ENCODE data around the gene GRXCR2.

The GRXCR2 gene

DNA sequence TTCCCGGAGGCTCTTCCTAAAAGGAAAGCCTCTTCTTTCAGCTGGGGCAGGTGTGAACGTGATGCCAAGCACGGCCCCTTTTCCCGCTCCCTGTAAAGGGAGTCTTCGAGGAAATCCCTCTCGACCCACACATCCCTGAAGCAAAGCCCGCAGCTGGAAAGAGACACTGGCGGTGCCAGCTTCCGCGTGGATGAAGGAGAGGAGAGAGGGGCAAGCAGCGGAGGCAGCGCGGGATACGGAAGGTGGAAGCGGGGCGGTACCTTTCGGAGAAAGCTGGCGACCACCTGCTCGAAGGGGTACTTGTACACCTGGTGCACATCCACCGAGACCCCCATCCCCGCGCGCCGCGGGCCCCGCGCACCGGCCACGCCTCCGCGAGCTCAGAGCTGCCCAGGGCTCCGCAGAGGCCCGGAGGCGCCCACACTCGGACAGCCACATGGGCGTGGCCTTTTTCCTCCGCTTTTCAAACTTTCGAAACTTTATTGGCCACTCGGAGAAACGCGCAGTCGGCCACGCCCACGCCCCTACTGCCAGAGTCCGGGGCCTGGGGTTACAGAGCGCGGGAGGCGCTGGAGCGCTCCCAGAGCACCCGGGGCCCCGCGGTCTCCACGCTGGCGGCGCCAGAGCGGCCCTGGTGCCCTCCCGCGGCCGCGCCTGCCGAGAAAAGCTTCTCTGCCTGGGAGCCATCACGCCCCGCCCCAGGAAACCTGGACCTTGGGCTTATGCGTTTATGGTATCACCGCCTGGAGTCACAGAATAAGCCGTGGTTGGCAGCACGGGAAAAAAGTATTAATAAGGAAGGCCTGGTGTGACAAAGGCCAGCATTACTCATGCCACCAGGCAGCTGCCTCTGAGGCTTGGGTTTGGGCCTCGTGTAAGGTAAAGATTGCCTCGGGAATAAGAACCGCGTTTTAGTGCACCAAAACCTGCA is 37.6 kb downstream of the GRXCR2 start, which contains the start of gene PRELID2:
PRELID2 (minus strand) TSS at position 426 of the 931 bp plus-strand sequence; CDS start at position 335, 91 bp downstream.
- no peaks in the 10 kb centered on the region for H3K36me3 Mint-ChIP-seq
- H3K27ac Mint-ChIP-seq: no peak within 1 kb of the TSS
- peaks cover 8% of the 10 kb centered on the region for H3K4me1 Mint-ChIP-seq (ENCODE audit: low read depth)
- peak within 1 kb of the TSS; percentile 63 for H3K4me3 Mint-ChIP-seq
- peaks cover 17% of the 10 kb centered on the region for H3K27me3 Mint-ChIP-seq
- no peaks in the 10 kb centered on the region for H3K9me3 Mint-ChIP-seq (ENCODE audit: low read depth)

DNA sequence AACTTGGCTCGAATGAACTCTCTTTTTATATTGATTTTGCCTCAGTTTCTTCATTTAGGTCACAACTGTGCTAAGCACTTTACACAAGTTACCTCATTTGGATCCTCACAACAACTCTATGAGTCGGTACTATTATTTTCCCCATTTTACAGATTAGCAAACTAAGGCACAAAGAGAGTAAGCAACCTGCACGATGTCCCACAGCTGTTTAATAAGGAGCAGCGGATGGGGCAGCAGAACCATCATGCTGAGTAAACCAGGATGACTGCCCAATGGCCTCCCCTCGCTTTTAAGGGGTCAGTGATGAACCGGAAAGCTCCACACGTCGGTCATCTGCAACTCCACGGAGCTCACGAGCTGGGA is 38.3 kb downstream of the GRXCR2 start:
- peaks cover 8% of the 10 kb centered on the region for H3K4me1 Mint-ChIP-seq (ENCODE audit: low read depth)
- no peak overlapping the region for H3K27ac Mint-ChIP-seq
- H3K36me3 Mint-ChIP-seq: no peaks in the 10 kb centered on the region
- no peaks in the 10 kb centered on the region for H3K9me3 Mint-ChIP-seq (ENCODE audit: low read depth)
- peak overlapping the region; percentile 61 for H3K4me3 Mint-ChIP-seq
- peaks cover 17% of the 10 kb centered on the region for H3K27me3 Mint-ChIP-seq

DNA sequence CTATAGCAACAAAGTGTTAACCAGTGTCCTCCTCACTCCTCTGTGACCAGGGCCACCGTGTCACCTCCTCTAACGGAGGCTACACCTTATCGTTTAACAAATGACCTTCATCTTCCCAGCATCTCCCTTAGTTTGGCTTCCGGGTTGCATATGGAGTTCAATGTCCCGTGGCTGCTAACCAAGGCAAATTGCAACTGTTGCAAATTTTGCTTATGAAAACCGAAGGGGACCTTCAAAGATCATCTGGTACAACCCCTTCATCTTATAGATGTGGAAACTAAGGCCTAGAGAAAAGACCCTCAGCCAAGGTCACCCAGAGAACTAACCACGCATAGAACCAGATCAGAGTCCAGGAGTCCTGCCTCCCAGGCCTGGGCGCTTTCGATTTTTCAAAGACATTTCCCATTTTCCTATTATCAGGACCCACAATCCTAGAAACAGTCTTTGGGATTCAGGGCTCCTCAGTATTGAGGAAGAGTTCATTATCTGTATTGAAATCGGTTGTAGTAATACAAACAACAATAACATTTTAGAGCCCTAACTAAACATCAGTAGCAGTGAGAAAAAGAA is 39.1 kb downstream of the GRXCR2 start:
- no peak overlapping the region for H3K27ac Mint-ChIP-seq
- peak overlapping the region; percentile 24 for H3K4me3 Mint-ChIP-seq
- no peaks in the 10 kb centered on the region for H3K36me3 Mint-ChIP-seq
- H3K4me1 Mint-ChIP-seq (ENCODE audit: low read depth): peaks cover 8% of the 10 kb centered on the region
- H3K27me3 Mint-ChIP-seq: peaks cover 17% of the 10 kb centered on the region
- H3K9me3 Mint-ChIP-seq (ENCODE audit: low read depth): no peaks in the 10 kb centered on the region

- no peak overlapping the region for H3K27ac Mint-ChIP-seq
- peaks cover 5% of the 10 kb centered on the region for H3K4me1 Mint-ChIP-seq (ENCODE audit: low read depth)
- H3K36me3 Mint-ChIP-seq: no peaks in the 10 kb centered on the region
Measured at GRCh38 chr5:145830594-145830993, 42.2 kb downstream of the GRXCR2 start.

GRCh38 chr5:145829708-145830361 is 43.0 kb downstream of the GRXCR2 start:
- Mint-ChIP-seq H3K27ac (no peak overlapping the region), H3K27me3 (peaks cover 5% of the 10 kb centered on the region), H3K4me1 (ENCODE audit: low read depth) (peaks cover 4% of the 10 kb centered on the region), H3K9me3 (ENCODE audit: low read depth) (no peaks in the 10 kb centered on the region), H3K4me3 (no peak overlapping the region), H3K36me3 (no peaks in the 10 kb centered on the region)

More at GRCh38 chr5:145830594-145830993, 42.2 kb downstream of the GRXCR2 start:
- Mint-ChIP-seq H3K4me3 (no peak overlapping the region), H3K27me3 (peaks cover 5% of the 10 kb centered on the region), H3K9me3 (ENCODE audit: low read depth) (no peaks in the 10 kb centered on the region)

DNA sequence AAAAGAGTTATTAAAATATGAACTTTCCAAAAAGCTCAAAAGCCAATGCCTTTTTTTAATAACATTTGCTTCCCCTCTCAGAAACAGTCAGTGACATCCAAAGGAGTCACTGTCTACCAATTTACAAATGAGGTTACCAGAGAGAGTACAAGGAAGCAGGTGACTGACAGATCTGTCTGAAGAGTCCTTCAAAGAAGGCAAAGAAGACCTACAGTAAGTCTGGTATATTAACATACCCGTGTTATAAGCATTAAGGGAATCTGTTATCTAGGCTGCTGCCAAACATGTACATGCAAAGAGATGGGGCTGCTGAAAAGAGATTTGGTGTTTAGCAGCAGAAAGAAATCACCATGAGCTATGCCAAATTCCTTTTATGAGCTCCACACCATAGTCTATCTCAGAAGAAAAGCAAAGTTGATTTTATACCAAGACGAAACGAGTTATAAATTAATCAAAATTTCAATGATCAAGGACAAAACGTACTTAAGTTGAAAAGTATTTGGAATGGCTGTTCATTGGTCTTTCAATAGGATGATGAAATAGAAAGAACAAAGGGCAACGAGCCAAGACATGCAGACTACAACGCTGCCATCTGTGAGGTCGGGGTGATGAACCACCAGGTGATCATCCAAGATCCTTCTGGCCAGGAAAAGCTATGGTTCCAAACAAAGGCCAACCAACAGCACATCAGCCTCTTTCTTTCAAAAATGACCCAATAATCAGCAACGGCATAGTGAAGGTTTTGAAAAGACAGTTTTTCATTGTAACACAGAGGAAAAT is 45.7 kb downstream of the GRXCR2 start:
- Mint-ChIP-seq H3K9me3 (ENCODE audit: low read depth) (no peaks in the 10 kb centered on the region), H3K4me1 (ENCODE audit: low read depth) (no peaks in the 10 kb centered on the region), H3K27ac (no peak overlapping the region), H3K36me3 (no peaks in the 10 kb centered on the region), H3K27me3 (no peaks in the 10 kb centered on the region), H3K4me3 (no peak overlapping the region)

- Mint-ChIP-seq H3K27ac (no peak overlapping the region), H3K4me3 (no peak overlapping the region), H3K27me3 (no peaks in the 10 kb centered on the region), H3K36me3 (no peaks in the 10 kb centered on the region), H3K4me1 (ENCODE audit: low read depth) (no peaks in the 10 kb centered on the region), H3K9me3 (ENCODE audit: low read depth) (no peaks in the 10 kb centered on the region)
Measured at GRCh38 chr5:145825751-145826180, 47.0 kb downstream of the GRXCR2 start.

DNA sequence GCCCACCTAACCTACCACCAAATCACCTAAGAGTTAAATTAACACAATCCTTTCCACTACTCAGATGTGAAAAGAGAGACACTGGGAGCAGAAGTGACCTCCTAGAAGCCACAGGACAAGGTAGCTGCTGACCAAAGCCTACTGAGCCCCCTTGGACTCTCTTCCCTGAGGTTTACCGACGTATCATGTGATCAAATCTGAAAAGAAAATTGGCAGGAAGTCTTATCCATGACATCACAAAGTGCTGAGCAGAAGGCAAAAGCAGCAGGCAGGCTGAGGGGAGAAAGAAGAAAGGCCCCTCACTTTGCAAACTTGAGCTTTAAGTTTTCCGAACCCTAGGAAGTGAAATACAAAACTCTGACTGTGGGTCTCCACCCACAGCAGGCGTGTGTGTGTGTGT is 48.8 kb downstream of the GRXCR2 start:
- H3K4me1 Mint-ChIP-seq (ENCODE audit: low read depth): no peaks in the 10 kb centered on the region
- H3K36me3 Mint-ChIP-seq: no peaks in the 10 kb centered on the region
- no peak overlapping the region for H3K4me3 Mint-ChIP-seq
- no peaks in the 10 kb centered on the region for H3K9me3 Mint-ChIP-seq (ENCODE audit: low read depth)
- peaks cover 2% of the 10 kb centered on the region for H3K27me3 Mint-ChIP-seq
- no peak overlapping the region for H3K27ac Mint-ChIP-seq

DNA sequence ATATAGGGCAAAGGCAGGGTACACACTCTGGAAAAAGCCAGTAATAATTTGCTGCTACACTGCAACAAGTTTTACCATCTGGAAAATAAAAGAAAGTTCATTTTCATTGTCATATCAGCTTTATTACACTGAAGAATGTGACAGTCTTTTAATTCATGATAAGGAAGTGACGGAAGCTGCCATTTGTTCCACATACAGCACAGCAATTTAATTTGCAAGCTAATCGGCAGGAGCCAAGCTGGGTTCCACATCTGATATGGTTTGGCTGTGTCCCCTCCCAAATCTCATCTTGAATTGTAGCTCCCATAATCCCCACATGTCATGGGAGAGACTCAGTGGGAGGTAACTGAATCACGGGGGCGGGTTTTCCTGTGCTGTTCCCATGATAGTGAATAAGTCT is 54.2 kb downstream of the GRXCR2 start:
- H3K9me3 Mint-ChIP-seq (ENCODE audit: low read depth): no peaks in the 10 kb centered on the region
- no peaks in the 10 kb centered on the region for H3K4me1 Mint-ChIP-seq (ENCODE audit: low read depth)
- H3K36me3 Mint-ChIP-seq: no peaks in the 10 kb centered on the region
- H3K4me3 Mint-ChIP-seq: no peak overlapping the region
- no peak overlapping the region for H3K27ac Mint-ChIP-seq
- peaks cover 2% of the 10 kb centered on the region for H3K27me3 Mint-ChIP-seq

DNA sequence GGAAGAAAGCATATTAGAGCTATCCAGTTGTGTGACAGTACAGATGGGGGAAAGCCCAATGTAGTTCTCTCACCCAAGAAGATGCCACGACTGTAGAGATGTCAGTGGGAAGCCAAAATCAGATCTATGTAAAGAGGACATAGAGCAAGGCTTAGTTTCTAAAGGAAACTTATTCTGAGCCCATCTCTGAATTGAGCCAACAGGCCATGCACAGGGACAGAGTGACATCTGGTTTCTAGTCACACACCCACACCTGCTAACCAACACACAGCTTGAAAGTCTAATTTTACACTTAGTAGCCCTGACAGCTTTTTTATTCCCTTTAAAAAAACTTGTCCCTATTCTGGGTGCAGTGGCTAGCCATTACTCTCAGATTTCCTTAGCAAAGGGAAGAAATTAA is 59.9 kb downstream of the GRXCR2 start:
- Mint-ChIP-seq H3K27ac (no peak overlapping the region), H3K4me1 (ENCODE audit: low read depth) (no peaks in the 10 kb centered on the region), H3K4me3 (no peak overlapping the region)

GRCh38 chr5:145811834-145812625 is 60.8 kb downstream of the GRXCR2 start:
- no peaks in the 10 kb centered on the region for H3K36me3 Mint-ChIP-seq
- H3K9me3 Mint-ChIP-seq (ENCODE audit: low read depth): no peaks in the 10 kb centered on the region
- H3K27ac Mint-ChIP-seq: no peak overlapping the region
- H3K27me3 Mint-ChIP-seq: no peaks in the 10 kb centered on the region
- H3K4me1 Mint-ChIP-seq (ENCODE audit: low read depth): no peaks in the 10 kb centered on the region
- no peak overlapping the region for H3K4me3 Mint-ChIP-seq

More for the DNA sequence above, 59.9 kb downstream of the GRXCR2 start:
- Mint-ChIP-seq H3K27me3 (no peaks in the 10 kb centered on the region), H3K9me3 (ENCODE audit: low read depth) (no peaks in the 10 kb centered on the region), H3K36me3 (no peaks in the 10 kb centered on the region)
